ENCODE data around the gene IMMP2L.
A peak's percentile ranks its signal among the peaks of the same experiment; 100 is the strongest.

DNA sequence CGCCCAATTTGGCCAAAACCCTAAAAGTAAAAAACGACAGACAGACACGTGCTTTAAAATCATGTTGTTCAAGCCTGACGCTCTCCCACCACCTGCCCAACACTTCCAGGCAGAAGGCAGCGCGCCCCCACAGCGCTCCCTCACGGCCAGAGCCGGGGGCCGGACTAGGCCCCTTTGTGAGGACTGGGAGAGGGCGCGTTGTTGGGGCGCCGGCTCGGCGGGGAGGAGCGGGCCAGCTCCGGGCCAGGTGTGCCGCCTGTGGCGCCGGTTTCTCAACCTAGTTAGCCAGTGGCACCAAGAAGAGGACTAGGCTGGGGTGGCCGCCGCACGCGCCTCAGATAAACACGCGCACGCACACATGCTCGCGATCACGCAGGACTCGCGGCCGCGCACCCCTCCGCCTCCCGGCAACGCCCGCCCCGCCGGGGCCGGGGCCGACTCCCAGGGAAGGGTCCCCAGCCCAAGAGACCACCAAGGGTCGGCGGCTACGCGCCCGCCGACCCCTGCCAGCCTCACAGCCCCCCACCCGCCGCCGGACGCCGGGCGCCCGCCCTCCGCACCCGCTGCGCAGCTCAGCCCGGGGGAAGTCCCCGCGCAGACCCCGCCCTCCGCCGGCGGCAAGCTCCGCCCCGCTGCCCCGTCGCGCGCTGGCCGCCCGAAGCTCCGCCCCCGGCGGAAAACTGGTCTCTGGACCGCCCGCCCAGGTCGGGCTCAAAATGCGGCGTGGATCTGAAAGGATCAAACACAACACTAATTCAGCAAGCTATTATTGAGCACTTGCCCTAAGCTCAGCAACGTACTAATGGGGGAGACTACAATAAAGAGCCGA is at the start of gene IMMP2L:
- TF ChIP-seq, protein P1, sequence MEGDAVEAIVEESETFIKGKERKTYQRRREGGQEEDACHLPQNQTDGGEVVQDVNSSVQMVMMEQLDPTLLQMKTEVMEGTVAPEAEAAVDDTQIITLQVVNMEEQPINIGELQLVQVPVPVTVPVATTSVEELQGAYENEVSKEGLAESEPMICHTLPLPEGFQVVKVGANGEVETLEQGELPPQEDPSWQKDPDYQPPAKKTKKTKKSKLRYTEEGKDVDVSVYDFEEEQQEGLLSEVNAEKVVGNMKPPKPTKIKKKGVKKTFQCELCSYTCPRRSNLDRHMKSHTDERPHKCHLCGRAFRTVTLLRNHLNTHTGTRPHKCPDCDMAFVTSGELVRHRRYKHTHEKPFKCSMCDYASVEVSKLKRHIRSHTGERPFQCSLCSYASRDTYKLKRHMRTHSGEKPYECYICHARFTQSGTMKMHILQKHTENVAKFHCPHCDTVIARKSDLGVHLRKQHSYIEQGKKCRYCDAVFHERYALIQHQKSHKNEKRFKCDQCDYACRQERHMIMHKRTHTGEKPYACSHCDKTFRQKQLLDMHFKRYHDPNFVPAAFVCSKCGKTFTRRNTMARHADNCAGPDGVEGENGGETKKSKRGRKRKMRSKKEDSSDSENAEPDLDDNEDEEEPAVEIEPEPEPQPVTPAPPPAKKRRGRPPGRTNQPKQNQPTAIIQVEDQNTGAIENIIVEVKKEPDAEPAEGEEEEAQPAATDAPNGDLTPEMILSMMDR (IDR thresholded peaks at IDR 0.05; ENCODE audit: borderline replicate concordance, extremely low read depth, low read length, poor library complexity, severe bottlenecking), result peak; percentile 62
- TF ChIP-seq EZH2 (IDR thresholded peaks at IDR 0.05; ENCODE audit: borderline replicate concordance, low read depth, low read length, severe bottlenecking), result no peak
